Testis (tissue), 3 donors: ENCODE data around the gene ATF7. TPM values are rescaled to one million over a fixed set of nuclear protein-coding genes. Genes with fewer than 3 reads are reported as not detected.
"Not testable (repeated sequence)": the region's sequence is repeated elsewhere in the genome, so short reads cannot be mapped to it uniquely, and the experiment has no call there.

Experiments used
- DNase-seq: peaks from one replicate; pipeline ENCODE4 v3.0.0-alpha.2; 2019
- H3K27ac ChIP-seq, 2 donors: fragments of 200-600 bp; sonication (generic); one replicate each; pipeline ENCODE4 v1.5.1; 2019
- H3K27me3 ChIP-seq: fragments of 200-600 bp; sonication (generic); one replicate; pipeline ENCODE4 v1.5.1; 2019
- H3K36me3 ChIP-seq: fragments of 200-600 bp; sonication (generic); one replicate; pipeline ENCODE4 v1.5.1; 2017; ENCODE audit warnings: low read depth; ENCODE audit errors: missing control alignments
- H3K4me1 ChIP-seq: fragments of 200-600 bp; sonication (generic); one replicate; pipeline ENCODE4 v1.5.1; 2019
- H3K4me3 ChIP-seq, 2 donors: fragments of 200-600 bp; sonication (generic); one replicate each; pipeline ENCODE4 v1.5.1; 2017 to 2019
- H3K9me3 ChIP-seq: fragments of 200-600 bp; sonication (generic); one replicate; pipeline ENCODE4 v1.5.1; 2017
- CTCF ChIP-seq, 3 experiments: fragments of 450-650 bp in 2 of 3; fragments of 200-600 bp in 1 of 3; sonication (generic) in 1 of 3; IDR thresholded peaks; one replicate each; pipeline ENCODE4 v1.5.1; 2016 to 2019; ENCODE audit warnings: antibody characterized with exemption in 3 of 3, mild to moderate bottlenecking in 2 of 3, moderate library complexity in 1 of 3
- POLR2A ChIP-seq: fragments of 450-650 bp; IDR thresholded peaks from one replicate; pipeline ENCODE4 v1.6.1; 2017; ENCODE audit warnings: antibody characterized with exemption, mild to moderate bottlenecking, moderate library complexity
- WGBS, 2 donors: methylation state at CpG; one replicate each; pipeline ENCODE4 v1.1.5; 2018; 5-methylcytosine and 5-hydroxymethylcytosine counted together
- intact Hi-C: fragments of 100-400 bp; cut with DNase I; formaldehyde crosslinking; loops from one replicate; pipeline ENCODE4 v1.15.1; 2023; ENCODE audit warnings: low total_unique reads
- polyA plus RNA-seq: library from polyadenylated mRNA; stranded (reverse); fragments of 350-450 nt; fragmentation: Illumina TruSeq; extraction: RNeasy Lipid Tissue Mini Kit (QIAGEN cat#74804); gene quantifications from one replicate; pipeline ENCODE4 v1.2.3, GENCODE V29; 2014; ENCODE audit warnings: low read depth, low replicate concordance; ENCODE audit not compliant: insufficient read depth
- total RNA-seq, 2 donors: library from RNA; depleted of rRNA; stranded (reverse); fragments of >200 nt; gene quantifications; one replicate each; pipeline ENCODE4 v1.2.3, GENCODE V29; 2016

The ATF7 gene
- total and polyA plus RNA-seq, 3 donors from 2014 or later, result 31.6 to 59.8 (median 55.1) TPM

DNA sequence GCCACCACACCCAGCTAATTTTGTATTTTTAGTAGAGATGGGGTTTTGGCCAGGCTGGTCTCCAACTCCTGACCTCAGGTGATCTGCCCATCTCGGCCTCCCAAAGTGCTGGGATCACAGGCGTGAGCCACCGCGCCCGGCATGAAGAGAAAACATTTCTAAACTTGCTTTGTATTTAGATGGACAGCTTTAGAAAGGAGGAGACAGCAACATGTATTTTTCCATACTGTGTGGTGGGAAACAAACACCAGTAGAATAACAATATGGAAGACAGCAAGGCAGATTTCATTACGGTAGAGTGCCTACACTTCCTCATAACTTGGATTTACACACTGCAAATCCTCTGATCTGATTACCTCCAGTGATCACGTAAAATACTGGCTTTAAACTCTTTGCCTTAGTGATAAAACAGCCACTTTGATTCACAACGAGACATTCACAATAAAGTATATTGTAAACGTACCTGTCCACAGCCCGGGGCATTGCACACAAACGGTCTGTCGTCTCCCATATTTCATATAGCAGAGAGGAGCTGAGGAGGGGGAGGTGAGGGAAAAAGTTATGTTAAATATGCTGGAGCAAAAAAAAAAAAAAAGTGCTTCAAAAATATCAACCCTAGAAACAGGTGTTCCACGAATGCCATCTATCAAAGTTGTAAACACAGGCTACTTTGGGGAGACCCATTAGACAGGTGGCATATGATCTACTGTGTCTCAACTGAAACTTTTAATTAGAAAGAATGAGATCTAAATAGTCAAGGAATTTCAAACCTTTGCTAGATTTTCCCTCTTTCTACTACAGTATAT lies 25.5 kb downstream of the ATF7 start:
- TF ChIP-seq POLR2A (no peak), CTCF (IDR thresholded peaks at IDR 0.05) (no peak)
- H3K9me3 ChIP-seq, result no peaks in the 10 kb centered on the region
- intact Hi-C loops, result no loop called here
- WGBS, 2 donors, result 77 to 89% methylated on average over 13 of the region's 13 CpGs
- H3K4me3 ChIP-seq, result no peak overlapping the region
- H3K27me3 ChIP-seq, result no peaks in the 10 kb centered on the region
- no peaks in the 10 kb centered on the region for H3K36me3 ChIP-seq
- no peak for DNase-seq
- H3K27ac ChIP-seq, result peak overlapping the region; percentile 4 to 32
- H3K4me1 ChIP-seq, result peaks cover 29% of the 10 kb centered on the region

- Histone ChIP-seq H3K27ac (no peak overlapping the region), H3K9me3 (no peaks in the 10 kb centered on the region), H3K27me3 (no peaks in the 10 kb centered on the region), H3K4me3 (no peak overlapping the region), H3K36me3 (no peaks in the 10 kb centered on the region), H3K4me1 (peaks cover 36% of the 10 kb centered on the region)
- DNase-seq, result no peak
- no peak for TF ChIP-seq POLR2A
- TF ChIP-seq CTCF (IDR thresholded peaks at IDR 0.05), result peak in 1 of 3 experiments; percentile 10
- WGBS, 2 donors, result 87 to 91% methylated on average over 2 of the region's 2 CpGs
- intact Hi-C loops, result no loop called here
These were observed 26.6 kb downstream of the ATF7 start for GRCh38 chr12:53599579-53599978.

DNA sequence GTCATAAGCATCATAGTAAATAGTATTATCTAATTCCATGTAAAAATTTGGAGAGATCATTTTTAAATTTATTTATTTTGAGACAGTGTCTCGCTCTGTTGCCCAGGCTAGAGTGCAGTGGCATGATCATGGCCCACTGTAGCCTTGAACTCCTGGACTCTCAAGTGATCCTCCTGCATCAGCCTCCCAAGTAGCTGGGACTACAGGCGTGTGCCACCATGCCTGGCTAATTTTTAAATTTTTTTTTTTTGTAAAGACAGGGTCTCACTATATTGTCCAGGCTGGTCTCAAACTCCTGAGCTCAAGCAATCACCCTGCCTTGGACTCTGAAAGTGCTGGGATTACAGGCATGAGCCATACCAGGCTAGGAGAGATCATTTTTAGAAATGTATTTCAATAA lies 27.2 kb downstream of the ATF7 start:
- 93 to 95% methylated on average over 2 of the region's 2 CpGs for WGBS, 2 donors
- H3K4me1 ChIP-seq, result peaks cover 41% of the 10 kb centered on the region
- intact Hi-C loops, H3K9me3 ChIP-seq, H3K27me3 ChIP-seq, DNase-seq, H3K4me3 ChIP-seq, H3K27ac ChIP-seq, H3K36me3 ChIP-seq: not testable (repeated sequence)

DNA sequence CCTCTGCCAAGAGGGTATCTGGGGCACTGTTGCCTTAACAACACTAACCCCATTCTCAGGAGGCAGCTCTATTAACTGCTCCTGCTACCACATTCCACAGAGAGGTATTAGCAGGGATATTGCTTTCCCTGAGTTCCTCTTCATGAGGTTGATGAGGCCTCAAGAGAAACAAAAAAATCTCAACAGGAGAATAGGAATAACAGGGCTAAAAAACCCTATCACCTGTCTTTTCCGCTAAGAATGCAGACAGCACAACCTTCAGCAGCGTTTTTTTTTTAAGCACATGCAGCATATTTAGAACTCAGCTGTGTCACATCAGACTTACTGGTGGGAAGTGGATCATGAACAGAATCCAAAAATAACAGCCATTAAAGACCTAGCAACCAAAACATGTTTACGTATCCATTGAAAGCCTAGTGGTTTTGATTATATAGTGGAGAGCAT lies 29.2 kb downstream of the ATF7 start:
- WGBS, 2 donors, result 45 to 60% methylated on average over 3 of the region's 3 CpGs
- no peaks in the 10 kb centered on the region for H3K9me3 ChIP-seq
- no peaks in the 10 kb centered on the region for H3K27me3 ChIP-seq
- peaks cover 46% of the 10 kb centered on the region for H3K4me1 ChIP-seq
- no peak for DNase-seq
- intact Hi-C loops, result no loop called here
- TF ChIP-seq CTCF (IDR thresholded peaks at IDR 0.05), result no peak
- TF ChIP-seq POLR2A, result no peak
- H3K27ac ChIP-seq, result no peak overlapping the region
- no peaks in the 10 kb centered on the region for H3K36me3 ChIP-seq
- no peak overlapping the region for H3K4me3 ChIP-seq

- Histone ChIP-seq H3K27ac (no peak overlapping the region), H3K4me1 (peaks cover 59% of the 10 kb centered on the region)
These were observed 31.1 kb downstream of the ATF7 start for GRCh38 chr12:53594897-53595615.

More at GRCh38 chr12:53594897-53595615, 31.1 kb downstream of the ATF7 start:
- H3K27me3 ChIP-seq, result no peaks in the 10 kb centered on the region
- intact Hi-C loops, result no loop called here
- WGBS, 2 donors, result 85 to 89% methylated on average over 5 of the region's 5 CpGs
- no peak overlapping the region for H3K4me3 ChIP-seq
- H3K9me3 ChIP-seq, result no peaks in the 10 kb centered on the region
- H3K36me3 ChIP-seq, result no peaks in the 10 kb centered on the region
- DNase-seq, result no peak
- TF ChIP-seq POLR2A, result no peak
- no peak for TF ChIP-seq CTCF (IDR thresholded peaks at IDR 0.05)
